Measurements from ENCODE around the gene WHAMM. TPM values are rescaled to one million over a fixed set of nuclear protein-coding genes. Genes with fewer than 3 reads are reported as not detected.

WHAMM gene
- polyA plus RNA-seq, 1 donor (not counting 4 experiments of a cell fraction or from before 2014, with no cell fraction given) = 4.7 TPM

GRCh38 chr15:82810061-82810889, 847 bp downstream of the WHAMM start:
- H3K9me3 ChIP-seq (ENCODE audit: control insufficient read depth, low read depth, low read length) = no peaks in the 10 kb centered on the region
- no peaks in the 10 kb centered on the region for H3K27me3 ChIP-seq (ENCODE audit: control insufficient read depth, extremely low read depth, insufficient read depth, low read length)
- H3K27ac ChIP-seq (ENCODE audit: control insufficient read depth, insufficient read depth, low read length) = peak overlapping the region; percentile 92
- peak overlapping the region; percentile 97 for H3K9ac ChIP-seq (ENCODE audit: control insufficient read depth, extremely low read depth, insufficient read depth, low read length)
- H4K20me1 ChIP-seq (ENCODE audit: control insufficient read depth, extremely low read depth, insufficient read depth, low read length) = no peaks in the 10 kb centered on the region
- H3K4me2 ChIP-seq (ENCODE audit: control insufficient read depth, extremely low read depth, insufficient read depth, low read depth, low read length) = peak overlapping the region; percentile 70
- peak overlapping the region; percentile 64 for H2AFZ ChIP-seq (ENCODE audit: control insufficient read depth, low read length)
- H3K4me3 ChIP-seq (ENCODE audit: control insufficient read depth in 2 of 3, extremely low read depth in 1 of 3, insufficient read depth in 2 of 3, low read depth in 1 of 3, low read length in 3 of 3) = peak overlapping the region; percentile 94 to 98 (median 97)
- no peak for TF ChIP-seq CTCF (optimal IDR thresholded peaks at IDR 0.05 in 1 of 3, IDR thresholded peaks at IDR 0.05 in 1 of 3, conservative IDR thresholded peaks at IDR 0.05 in 1 of 3; ENCODE audit: extremely low read depth in 1 of 3, insufficient read depth in 2 of 3, low read length in 3 of 3)
- TF ChIP-seq EZH2 (IDR thresholded peaks at IDR 0.05; ENCODE audit: low read length) = no peak
- H3K36me3 ChIP-seq (ENCODE audit: control insufficient read depth in 2 of 2, extremely low read depth in 1 of 2, insufficient read depth in 2 of 2, low read length in 2 of 2) = peaks cover 4 to 12% of the 10 kb centered on the region in 2 experiments
- H3K4me1 ChIP-seq (ENCODE audit: control insufficient read depth, extremely low read depth, insufficient read depth, low read length) = peaks cover 6% of the 10 kb centered on the region
- peaks cover 45% of the 10 kb centered on the region for H3K79me2 ChIP-seq (ENCODE audit: control insufficient read depth, insufficient read depth, low read length)
- dilution Hi-C loops (cut with MboI; ENCODE audit: extremely low pct_ligation_motif_present, low sequenced_read_pairs) = no loop called here
- no peak for FAIRE-seq
- DNase-seq (ENCODE audit: low read depth, low spot score) = no peak
- H3K9me1 ChIP-seq (ENCODE audit: control insufficient read depth, extremely low read depth, insufficient read depth, low read length) = no peaks in the 10 kb centered on the region

GRCh38 chr15:82810890-82811426, 1.5 kb downstream of the WHAMM start:
- peak overlapping the region; percentile 94 to 98 (median 97) for H3K4me3 ChIP-seq (ENCODE audit: control insufficient read depth in 2 of 3, extremely low read depth in 1 of 3, insufficient read depth in 2 of 3, low read depth in 1 of 3, low read length in 3 of 3)
- no peak for FAIRE-seq
- no peak for DNase-seq (ENCODE audit: low read depth, low spot score)
- no peaks in the 10 kb centered on the region for H3K9me3 ChIP-seq (ENCODE audit: control insufficient read depth, low read depth, low read length)
- H3K4me1 ChIP-seq (ENCODE audit: control insufficient read depth, extremely low read depth, insufficient read depth, low read length) = peaks cover 6% of the 10 kb centered on the region
- peak overlapping the region; percentile 97 for H3K9ac ChIP-seq (ENCODE audit: control insufficient read depth, extremely low read depth, insufficient read depth, low read length)
- no peak for TF ChIP-seq EZH2 (IDR thresholded peaks at IDR 0.05; ENCODE audit: low read length)
- TF ChIP-seq CTCF (optimal IDR thresholded peaks at IDR 0.05 in 1 of 3, IDR thresholded peaks at IDR 0.05 in 1 of 3, conservative IDR thresholded peaks at IDR 0.05 in 1 of 3; ENCODE audit: extremely low read depth in 1 of 3, insufficient read depth in 2 of 3, low read length in 3 of 3) = no peak
- H3K27ac ChIP-seq (ENCODE audit: control insufficient read depth, insufficient read depth, low read length) = peak overlapping the region; percentile 92
- dilution Hi-C loops (cut with MboI; ENCODE audit: extremely low pct_ligation_motif_present, low sequenced_read_pairs) = no loop called here
- peak overlapping the region; percentile 70 for H3K4me2 ChIP-seq (ENCODE audit: control insufficient read depth, extremely low read depth, insufficient read depth, low read depth, low read length)
- peaks cover 4 to 15% of the 10 kb centered on the region in 2 experiments for H3K36me3 ChIP-seq (ENCODE audit: control insufficient read depth in 2 of 2, extremely low read depth in 1 of 2, insufficient read depth in 2 of 2, low read length in 2 of 2)
- no peaks in the 10 kb centered on the region for H3K27me3 ChIP-seq (ENCODE audit: control insufficient read depth, extremely low read depth, insufficient read depth, low read length)
- peak overlapping the region; percentile 64 for H2AFZ ChIP-seq (ENCODE audit: control insufficient read depth, low read length)
- no peaks in the 10 kb centered on the region for H4K20me1 ChIP-seq (ENCODE audit: control insufficient read depth, extremely low read depth, insufficient read depth, low read length)
- peaks cover 52% of the 10 kb centered on the region for H3K79me2 ChIP-seq (ENCODE audit: control insufficient read depth, insufficient read depth, low read length)
- no peaks in the 10 kb centered on the region for H3K9me1 ChIP-seq (ENCODE audit: control insufficient read depth, extremely low read depth, insufficient read depth, low read length)

All from keratinocyte (primary cell).